Vagina (tissue), 2 donors: ENCODE results near the gene CDH24.

Experiments
- POLR2A ChIP-seq, 2 donors: fragments of 450-650 bp; IDR thresholded peaks; one replicate each; pipeline ENCODE4 v1.6.1; 2017; ENCODE audit warnings: antibody characterized with exemption in 2 of 2, mild to moderate bottlenecking in 2 of 2, moderate library complexity in 2 of 2
- POLR2AphosphoS5 ChIP-seq, 2 donors: sonication (generic); formaldehyde crosslinking; IDR thresholded peaks; one replicate each; pipeline ENCODE4 v1.9.0; 2017; ENCODE audit warnings: antibody characterized with exemption in 2 of 2, mild to moderate bottlenecking in 2 of 2, low read depth in 1 of 2; ENCODE audit not compliant: insufficient read depth in 1 of 2
- TF ChIP-seq, protein P1 (sequence below), 3 experiments: fragments of 450-650 bp in 2 of 3; fragments of 200-600 bp in 1 of 3; sonication (generic) in 1 of 3; IDR thresholded peaks; one replicate each; pipeline ENCODE4 v1.5.1; 2017 to 2019; ENCODE audit warnings: antibody characterized with exemption in 3 of 3, mild to moderate bottlenecking in 2 of 3, moderate library complexity in 2 of 3

DNA sequence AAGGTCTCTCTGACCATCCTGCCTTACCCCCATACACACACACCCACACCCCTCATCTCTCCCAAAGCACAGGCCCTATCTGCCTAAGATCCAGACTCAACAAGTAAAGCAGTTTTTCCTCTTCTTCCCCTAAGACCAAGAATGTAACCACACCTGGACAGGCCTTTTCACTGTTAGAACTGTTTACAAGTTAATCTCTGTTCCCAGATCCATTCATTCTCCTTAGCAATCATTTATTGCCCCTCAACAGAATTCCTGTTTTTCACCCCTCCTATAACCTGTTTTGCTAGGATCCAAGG lies 49.4 kb upstream of the CDH24 start:
- TF ChIP-seq, protein P1, sequence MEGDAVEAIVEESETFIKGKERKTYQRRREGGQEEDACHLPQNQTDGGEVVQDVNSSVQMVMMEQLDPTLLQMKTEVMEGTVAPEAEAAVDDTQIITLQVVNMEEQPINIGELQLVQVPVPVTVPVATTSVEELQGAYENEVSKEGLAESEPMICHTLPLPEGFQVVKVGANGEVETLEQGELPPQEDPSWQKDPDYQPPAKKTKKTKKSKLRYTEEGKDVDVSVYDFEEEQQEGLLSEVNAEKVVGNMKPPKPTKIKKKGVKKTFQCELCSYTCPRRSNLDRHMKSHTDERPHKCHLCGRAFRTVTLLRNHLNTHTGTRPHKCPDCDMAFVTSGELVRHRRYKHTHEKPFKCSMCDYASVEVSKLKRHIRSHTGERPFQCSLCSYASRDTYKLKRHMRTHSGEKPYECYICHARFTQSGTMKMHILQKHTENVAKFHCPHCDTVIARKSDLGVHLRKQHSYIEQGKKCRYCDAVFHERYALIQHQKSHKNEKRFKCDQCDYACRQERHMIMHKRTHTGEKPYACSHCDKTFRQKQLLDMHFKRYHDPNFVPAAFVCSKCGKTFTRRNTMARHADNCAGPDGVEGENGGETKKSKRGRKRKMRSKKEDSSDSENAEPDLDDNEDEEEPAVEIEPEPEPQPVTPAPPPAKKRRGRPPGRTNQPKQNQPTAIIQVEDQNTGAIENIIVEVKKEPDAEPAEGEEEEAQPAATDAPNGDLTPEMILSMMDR (IDR thresholded peaks at IDR 0.05) = no peak
- TF ChIP-seq POLR2AphosphoS5 (IDR thresholded peaks at IDR 0.05; ENCODE audit: insufficient read depth in 1 of 2, low read depth in 1 of 2) = no peak
- TF ChIP-seq POLR2A (IDR thresholded peaks at IDR 0.05) = no peak
